ENCODE measurements around the gene AHI1.

The AHI1 gene

GRCh38 chr6:135300576-135300975 lies 197.0 kb downstream of the AHI1 start:
- Histone ChIP-seq H3K27ac (ENCODE audit: extremely low read depth, low read depth, low read length) (no peak overlapping the region), H3K36me3 (ENCODE audit: control insufficient read depth in 2 of 2, insufficient read depth in 1 of 2, low read length in 2 of 2) (peaks cover 0 to 3% of the 10 kb centered on the region in 2 experiments; a peak in 2 of 3 replicates), H3K9me3 (ENCODE audit: control insufficient read depth, insufficient read depth, low read depth, low read length) (no peaks in the 10 kb centered on the region), H3K4me3 (ENCODE audit: low read depth, low read length) (no peak overlapping the region), H3K4me1 (ENCODE audit: control insufficient read depth, insufficient read depth, low read length) (no peaks in the 10 kb centered on the region)
- POLR2A ChIA-PET = no interaction called here
- no peak for TF ChIP-seq ZSCAN5A (tag by site-specific recombination; IDR thresholded peaks at IDR 0.05)
- TF ChIP-seq BCL11B (tag by site-specific recombination; IDR thresholded peaks at IDR 0.05; ENCODE audit: low read depth) = no peak
- no peak for TF ChIP-seq ZSCAN16 (tag by site-specific recombination; IDR thresholded peaks at IDR 0.05)
- TF ChIP-seq ZNF239 (tag by site-specific recombination; IDR thresholded peaks at IDR 0.05) = no peak
- no peak for TF ChIP-seq ZNF16 (tag by site-specific recombination; IDR thresholded peaks at IDR 0.05; ENCODE audit: low read depth)
- TF ChIP-seq ZNF280C (tag by site-specific recombination; IDR thresholded peaks at IDR 0.05) = no peak
- TF ChIP-seq ZNF658 (tag by site-specific recombination; IDR thresholded peaks at IDR 0.05) = no peak
- no peak for TF ChIP-seq ZBTB21 (tag by site-specific recombination; IDR thresholded peaks at IDR 0.05)
- no peak for TF ChIP-seq ZNF776 (tag by site-specific recombination; IDR thresholded peaks at IDR 0.05; ENCODE audit: borderline replicate concordance)
- TF ChIP-seq MZF1 (tag by site-specific recombination; IDR thresholded peaks at IDR 0.05; ENCODE audit: borderline replicate concordance) = no peak
- TF ChIP-seq ZNF692 (tag by site-specific recombination; IDR thresholded peaks at IDR 0.05) = no peak
- TF ChIP-seq IKZF3 (tag by site-specific recombination; IDR thresholded peaks at IDR 0.05) = no peak
- no peak for TF ChIP-seq SP3 (tag by site-specific recombination; IDR thresholded peaks at IDR 0.05)
- no peak for TF ChIP-seq ZNF707 (tag by site-specific recombination; IDR thresholded peaks at IDR 0.05)
- no peak for TF ChIP-seq ZNF146 (tag by site-specific recombination; IDR thresholded peaks at IDR 0.05)
- no peak for TF ChIP-seq AEBP2 (tag by site-specific recombination; IDR thresholded peaks at IDR 0.05; ENCODE audit: borderline replicate concordance)
- no peak for TF ChIP-seq PRDM2 (tag by site-specific recombination; IDR thresholded peaks at IDR 0.05; ENCODE audit: borderline replicate concordance)
- TF ChIP-seq HOXD13 (CRISPR knock-in tag; IDR thresholded peaks at IDR 0.05; ENCODE audit: borderline replicate concordance) = no peak
- TF ChIP-seq ZNF580 (tag by site-specific recombination; IDR thresholded peaks at IDR 0.05) = no peak
- CTCF ChIA-PET = interaction anchor here (0.6 kb wide), 2 partner anchors 59 to 139 kb away, joined by 3 to 5 read pairs; no protein-coding TSS in a partner anchor

Measured in HEK293 (cell line).